Activated naive CD4-positive, alpha-beta T cell treated with anti-CD3 and anti-CD28 coated beads, Interleukin-2, amount 50 U/mL, for 24 hours (primary cell): ENCODE results near the gene MMD2.
"Not testable (repeated sequence)": the region's sequence is repeated elsewhere in the genome, so short reads cannot be mapped to it uniquely, and the experiment has no call there.

Experiments used
- H3K27ac Mint-ChIP-seq: one replicate; pipeline ENCODE4 v1.8.0; 2021; ENCODE audit warnings: mild to moderate bottlenecking, mixed read lengths
- H3K27me3 Mint-ChIP-seq: one replicate; pipeline ENCODE4 v1.8.0; 2021; ENCODE audit warnings: mixed read lengths
- H3K36me3 Mint-ChIP-seq: one replicate; pipeline ENCODE4 v1.8.0; 2021; ENCODE audit warnings: mixed read lengths
- H3K4me1 Mint-ChIP-seq: one replicate; pipeline ENCODE4 v1.8.0; 2021; ENCODE audit warnings: mixed read lengths
- H3K4me3 Mint-ChIP-seq: one replicate; pipeline ENCODE4 v1.8.0; 2021; ENCODE audit warnings: mild to moderate bottlenecking, mixed read lengths
- H3K9me3 Mint-ChIP-seq: one replicate; pipeline ENCODE4 v1.8.0; 2021; ENCODE audit warnings: mixed read lengths

MMD2 gene

DNA sequence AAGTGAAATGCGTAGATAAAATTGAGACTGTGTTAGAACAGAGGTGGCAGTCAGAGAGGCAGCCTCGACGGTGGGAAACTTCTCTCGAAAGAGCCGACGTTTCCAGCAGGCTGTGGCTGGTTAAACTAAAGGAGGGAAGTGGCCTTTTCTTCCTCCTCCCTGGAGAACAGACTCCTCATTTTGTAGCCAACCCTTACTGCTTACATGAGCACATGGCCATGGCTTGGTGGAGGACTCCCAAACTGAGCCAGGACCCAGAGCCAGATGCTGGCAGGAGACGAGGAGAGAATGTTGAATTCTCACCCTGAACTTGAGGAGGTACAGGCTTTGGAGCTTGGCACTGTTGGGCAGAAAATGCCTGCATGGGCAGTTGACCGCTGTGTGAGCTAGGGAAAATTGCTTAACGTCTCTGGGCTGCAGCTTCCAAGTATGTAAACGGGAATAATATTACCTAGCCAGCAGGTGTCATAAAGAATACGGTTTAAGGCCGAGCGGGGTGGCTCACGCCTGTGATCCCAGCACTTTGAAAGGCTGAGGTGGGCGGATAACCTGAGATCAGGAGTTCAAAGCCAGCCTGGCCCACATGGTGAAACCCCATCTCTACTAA is 24.5 kb downstream of the MMD2 start:
- Mint-ChIP-seq H3K27ac (no peak overlapping the region), H3K9me3 (no peaks in the 10 kb centered on the region), H3K27me3 (peaks cover 1% of the 10 kb centered on the region)

DNA sequence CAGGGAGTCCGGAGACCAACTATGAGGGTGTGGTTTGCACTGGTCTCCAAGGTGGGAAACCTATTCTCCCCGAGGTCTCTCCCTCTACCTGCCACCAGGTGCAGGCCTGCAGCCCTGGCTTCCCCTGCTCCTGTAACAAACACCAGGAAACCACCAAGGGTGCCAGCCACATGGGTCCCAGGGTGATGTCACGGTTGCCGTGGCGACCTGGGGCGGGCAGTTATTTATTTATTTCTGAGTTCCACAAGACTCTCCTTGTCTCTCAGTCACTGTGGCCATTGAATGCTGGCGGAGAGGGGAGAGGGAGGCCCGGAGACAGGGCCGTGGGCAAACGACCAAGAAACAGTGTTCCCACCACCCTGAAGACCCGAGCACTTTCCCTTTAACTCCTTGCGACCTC is 27.0 kb downstream of the MMD2 start:
- H3K27ac Mint-ChIP-seq: no peak overlapping the region
- no peak overlapping the region for H3K4me3 Mint-ChIP-seq
- no peaks in the 10 kb centered on the region for H3K4me1 Mint-ChIP-seq
- H3K27me3 Mint-ChIP-seq: no peaks in the 10 kb centered on the region
- H3K36me3 Mint-ChIP-seq: no peaks in the 10 kb centered on the region
- no peaks in the 10 kb centered on the region for H3K9me3 Mint-ChIP-seq

More for the DNA sequence above, 24.5 kb downstream of the MMD2 start:
- no peak overlapping the region for H3K4me3 Mint-ChIP-seq
- H3K36me3 Mint-ChIP-seq: no peaks in the 10 kb centered on the region
- H3K4me1 Mint-ChIP-seq: no peaks in the 10 kb centered on the region

DNA sequence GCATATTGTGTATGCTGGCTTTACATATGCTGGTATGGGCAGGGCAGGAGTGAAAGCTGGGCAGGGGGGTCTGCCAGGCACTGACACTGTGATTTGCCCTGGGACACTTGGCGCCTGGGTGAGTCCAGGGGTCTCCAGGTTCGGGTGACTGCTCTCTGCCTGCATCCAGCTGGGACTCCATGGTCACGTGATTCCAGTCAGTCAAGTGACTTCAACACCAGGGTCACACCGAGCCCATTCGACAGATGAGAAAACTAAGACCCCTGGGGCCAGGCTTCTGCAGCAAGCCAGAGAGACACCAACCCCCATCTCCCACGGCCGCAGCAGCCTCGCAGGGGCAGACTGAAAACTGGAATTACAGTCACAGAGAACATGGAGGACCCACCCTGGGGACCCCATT is 30.0 kb downstream of the MMD2 start:
- Mint-ChIP-seq H3K27me3 (no peaks in the 10 kb centered on the region), H3K4me1 (no peaks in the 10 kb centered on the region), H3K9me3 (no peaks in the 10 kb centered on the region), H3K36me3 (no peaks in the 10 kb centered on the region), H3K27ac (no peak overlapping the region), H3K4me3 (no peak overlapping the region)

DNA sequence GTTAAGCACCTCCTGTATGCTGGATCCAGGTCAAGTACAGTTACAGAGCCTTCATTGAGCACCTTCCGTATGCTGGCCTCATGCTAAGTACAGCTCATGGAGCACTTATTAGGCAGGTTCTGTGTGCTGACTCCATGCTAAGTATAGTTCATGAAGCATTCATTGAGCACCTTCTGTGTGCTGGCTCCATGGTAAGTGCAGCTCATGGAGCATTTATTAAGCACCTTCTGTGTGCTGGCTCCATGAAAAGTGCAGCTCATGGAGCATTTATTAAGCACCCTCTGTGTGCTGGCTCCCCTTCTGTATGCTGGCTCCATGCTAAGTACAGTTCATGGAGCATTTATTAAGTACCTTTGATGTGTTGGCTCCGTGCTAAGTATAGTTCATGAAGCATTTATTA is 30.5 kb downstream of the MMD2 start:
- no peaks in the 10 kb centered on the region for H3K27me3 Mint-ChIP-seq
- no peaks in the 10 kb centered on the region for H3K36me3 Mint-ChIP-seq
- H3K27ac Mint-ChIP-seq: no peak overlapping the region
- no peaks in the 10 kb centered on the region for H3K4me1 Mint-ChIP-seq
- H3K4me3 Mint-ChIP-seq: no peak overlapping the region
- no peaks in the 10 kb centered on the region for H3K9me3 Mint-ChIP-seq

DNA sequence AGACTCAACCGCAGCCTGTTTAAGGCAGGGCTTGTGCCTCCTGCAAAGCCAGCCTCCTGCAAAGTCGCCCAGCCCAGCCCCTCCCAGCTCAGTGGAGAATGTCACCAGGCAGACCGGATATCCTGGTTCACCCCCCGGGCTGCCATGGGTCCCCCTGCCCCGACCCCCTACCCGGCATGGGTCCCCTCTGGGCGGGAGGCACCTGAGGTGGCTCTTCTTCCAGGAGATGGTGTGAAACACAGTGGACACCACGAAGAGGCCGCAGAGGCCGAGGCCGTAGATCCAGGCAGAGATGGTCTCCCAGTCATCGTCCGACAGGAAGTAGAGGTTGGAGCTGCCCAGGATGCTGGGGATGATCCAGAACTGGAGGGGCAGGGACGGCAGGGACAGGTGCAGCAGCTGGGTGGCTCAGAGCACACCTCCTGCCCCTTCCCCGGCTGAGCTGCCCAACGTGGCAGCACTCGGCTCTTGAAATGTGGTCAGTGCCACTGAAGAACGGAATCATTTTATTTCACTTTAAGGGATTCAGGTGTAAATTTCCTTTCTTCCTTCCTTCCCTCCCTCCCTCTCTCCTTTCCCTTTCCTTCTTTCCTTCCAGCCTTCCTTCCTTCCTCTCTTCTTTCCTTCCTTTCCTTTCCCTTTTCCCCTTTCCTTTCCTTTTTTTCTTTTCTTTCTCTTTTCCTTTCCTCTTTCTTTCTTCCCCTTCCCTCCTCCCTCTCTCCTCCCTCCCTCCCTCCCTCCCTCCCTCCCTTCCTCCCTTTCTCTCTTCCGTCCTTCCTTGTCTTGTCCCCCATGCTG is 38.8 kb downstream of the MMD2 start:
- no peaks in the 10 kb centered on the region for H3K36me3 Mint-ChIP-seq
- H3K27ac Mint-ChIP-seq: no peak overlapping the region
- no peaks in the 10 kb centered on the region for H3K27me3 Mint-ChIP-seq
- no peaks in the 10 kb centered on the region for H3K9me3 Mint-ChIP-seq
- no peak overlapping the region for H3K4me3 Mint-ChIP-seq
- no peaks in the 10 kb centered on the region for H3K4me1 Mint-ChIP-seq

DNA sequence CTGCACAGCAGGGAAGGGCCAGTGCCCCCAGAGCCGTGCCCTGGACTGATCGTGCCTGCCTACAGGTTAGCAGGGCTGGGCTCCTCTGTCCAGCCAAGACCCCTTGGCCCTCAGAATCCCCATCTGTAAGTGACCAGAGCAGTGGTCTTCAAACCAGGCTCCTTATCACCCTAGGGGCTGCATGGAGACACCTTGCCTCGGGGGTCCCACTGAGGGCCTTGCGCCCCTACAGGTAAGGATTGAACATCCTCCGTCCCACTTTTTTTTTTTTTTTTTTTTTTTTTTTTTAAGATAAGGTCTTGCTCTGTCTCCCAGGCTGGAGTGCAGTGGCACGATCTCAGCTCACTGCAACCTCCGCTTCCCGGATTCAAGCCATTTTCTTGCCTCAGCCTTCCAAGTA is 42.9 kb downstream of the MMD2 start:
- no peaks in the 10 kb centered on the region for H3K36me3 Mint-ChIP-seq
- H3K27ac Mint-ChIP-seq: no peak overlapping the region
- H3K4me3 Mint-ChIP-seq: no peak overlapping the region
- no peaks in the 10 kb centered on the region for H3K27me3 Mint-ChIP-seq
- H3K9me3 Mint-ChIP-seq: no peaks in the 10 kb centered on the region
- H3K4me1 Mint-ChIP-seq: no peaks in the 10 kb centered on the region

DNA sequence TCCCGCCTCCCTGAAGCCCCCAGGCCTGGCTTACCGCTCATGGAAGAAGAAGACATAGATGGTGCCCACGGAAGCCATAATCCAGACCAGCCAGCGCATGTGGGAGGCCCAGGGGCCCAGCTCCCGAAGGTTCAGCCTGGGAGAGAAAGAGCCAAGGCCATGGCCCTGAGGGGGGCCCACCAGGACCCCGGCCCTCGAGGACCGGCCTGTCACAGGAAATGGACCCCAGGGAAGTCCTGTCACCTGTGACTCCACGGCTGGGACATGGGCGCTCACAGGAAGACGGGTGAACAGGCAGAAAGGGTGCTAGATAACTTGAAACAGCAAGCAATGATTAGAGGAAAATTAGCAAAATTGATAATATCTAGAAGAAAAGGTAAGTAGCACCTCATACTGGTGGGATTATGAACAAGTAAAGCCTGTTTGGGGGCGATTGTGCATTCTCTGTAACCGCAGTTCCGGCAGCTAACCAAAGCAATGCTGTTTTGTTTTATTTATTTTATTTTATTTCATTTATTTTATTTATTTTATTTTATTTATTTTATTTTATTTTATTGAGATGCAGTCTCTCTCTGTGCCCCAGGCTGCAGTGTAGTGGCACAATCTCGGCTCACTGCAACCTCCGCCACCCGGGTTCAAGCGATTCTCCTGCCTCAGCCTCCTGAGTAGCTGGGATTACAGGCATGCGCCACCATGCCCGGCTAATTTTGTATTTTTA is 47.7 kb downstream of the MMD2 start:
- Mint-ChIP-seq H3K27me3 (peaks cover 1% of the 10 kb centered on the region), H3K36me3 (no peaks in the 10 kb centered on the region), H3K9me3 (no peaks in the 10 kb centered on the region), H3K4me3 (no peak overlapping the region), H3K27ac (no peak overlapping the region), H3K4me1 (no peaks in the 10 kb centered on the region)

DNA sequence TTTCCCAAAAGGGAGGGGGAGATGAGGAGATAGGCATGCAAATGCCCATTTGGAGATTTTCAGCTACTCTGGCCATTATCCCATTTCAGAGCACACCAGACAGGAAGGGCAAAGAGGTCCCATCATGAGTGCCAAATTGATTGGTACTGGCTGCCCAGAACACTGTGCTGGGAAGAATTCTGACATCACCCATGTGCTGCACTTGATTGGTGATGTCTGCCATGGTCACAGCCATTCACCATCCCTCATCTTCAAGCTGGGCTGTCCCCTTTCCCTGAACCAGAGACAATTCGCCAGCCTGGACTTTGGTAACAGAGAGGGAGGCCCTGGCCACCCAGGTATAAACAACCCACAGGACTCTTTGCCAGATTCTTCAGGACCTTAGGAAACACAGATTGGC is 52.3 kb downstream of the MMD2 start:
- H3K27me3 Mint-ChIP-seq: peaks cover 4% of the 10 kb centered on the region
- no peak overlapping the region for H3K27ac Mint-ChIP-seq
- H3K4me3 Mint-ChIP-seq: no peak overlapping the region
- H3K9me3 Mint-ChIP-seq: no peaks in the 10 kb centered on the region
- H3K4me1 Mint-ChIP-seq: no peaks in the 10 kb centered on the region
- no peaks in the 10 kb centered on the region for H3K36me3 Mint-ChIP-seq

DNA sequence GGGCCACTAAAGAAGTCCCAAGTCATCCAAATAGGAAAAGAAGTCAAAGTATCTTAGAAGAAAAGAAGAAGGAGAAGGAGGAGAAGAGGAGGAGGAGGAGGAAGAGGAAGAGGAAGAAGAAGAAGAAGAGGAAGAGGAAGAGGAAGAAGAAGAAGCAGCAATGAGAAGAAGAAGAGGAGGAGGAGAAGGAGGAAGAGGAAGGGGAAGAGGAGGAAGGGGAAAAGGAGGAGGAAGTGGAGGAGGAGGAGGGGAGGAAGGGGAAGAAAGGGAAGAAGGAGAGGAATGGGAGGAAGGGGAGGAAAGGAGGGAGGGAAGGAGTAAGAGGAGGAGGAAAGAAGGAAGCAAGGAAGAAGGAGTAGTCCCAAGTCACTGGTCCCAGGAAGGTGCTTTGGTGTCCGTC is 53.8 kb downstream of the MMD2 start:
- Mint-ChIP-seq H3K9me3 (no peaks in the 10 kb centered on the region), H3K27me3 (peaks cover 4% of the 10 kb centered on the region), H3K4me3 (no peak overlapping the region), H3K27ac (no peak overlapping the region), H3K36me3 (no peaks in the 10 kb centered on the region), H3K4me1 (no peaks in the 10 kb centered on the region)

DNA sequence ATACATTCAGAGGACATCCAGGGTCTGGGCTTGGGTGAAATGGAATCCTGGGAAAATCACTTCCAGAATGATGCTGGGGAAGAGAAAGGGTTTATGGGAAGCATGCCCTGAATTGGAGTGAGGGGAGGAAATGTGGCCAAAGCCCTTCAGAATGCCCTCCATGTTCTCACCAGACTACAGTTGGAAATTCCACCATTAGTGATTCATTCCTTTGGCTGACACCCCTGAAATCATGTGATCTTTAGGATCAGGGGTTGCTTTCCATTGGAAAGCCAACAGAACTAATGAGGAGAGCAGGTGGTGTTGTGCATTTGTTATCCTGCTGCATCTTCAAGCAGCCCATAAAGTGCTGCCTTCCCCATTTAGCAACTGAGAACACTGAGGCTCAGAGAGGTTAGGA is 54.6 kb downstream of the MMD2 start:
- no peaks in the 10 kb centered on the region for H3K9me3 Mint-ChIP-seq
- H3K4me3 Mint-ChIP-seq: no peak overlapping the region
- no peak overlapping the region for H3K27ac Mint-ChIP-seq
- H3K36me3 Mint-ChIP-seq: no peaks in the 10 kb centered on the region
- H3K4me1 Mint-ChIP-seq: no peaks in the 10 kb centered on the region
- peaks cover 3% of the 10 kb centered on the region for H3K27me3 Mint-ChIP-seq

DNA sequence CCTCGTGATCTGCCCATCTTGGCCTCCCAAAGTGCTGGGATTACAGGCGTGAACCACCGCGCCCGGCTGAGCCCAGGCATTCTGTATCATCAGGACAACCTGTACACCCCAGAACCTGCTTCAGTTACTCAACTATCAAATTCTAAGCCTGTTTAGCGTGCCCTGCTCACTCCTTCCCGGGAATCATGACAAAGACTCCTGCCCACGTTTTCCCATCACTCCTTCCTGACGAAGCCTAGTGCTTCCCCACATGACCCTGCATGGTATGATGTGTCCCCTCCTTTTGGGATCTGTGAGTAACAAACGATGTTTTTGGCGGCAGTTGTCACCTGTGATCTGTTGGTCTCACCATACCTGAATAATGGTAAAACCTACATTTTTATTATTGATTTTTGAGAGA is 63.2 kb downstream of the MMD2 start:
- no peaks in the 10 kb centered on the region for H3K9me3 Mint-ChIP-seq
- H3K27ac Mint-ChIP-seq: no peak overlapping the region
- H3K4me3 Mint-ChIP-seq: no peak overlapping the region
- no peaks in the 10 kb centered on the region for H3K36me3 Mint-ChIP-seq
- H3K27me3 Mint-ChIP-seq: peaks cover 1% of the 10 kb centered on the region
- H3K4me1 Mint-ChIP-seq: no peaks in the 10 kb centered on the region

DNA sequence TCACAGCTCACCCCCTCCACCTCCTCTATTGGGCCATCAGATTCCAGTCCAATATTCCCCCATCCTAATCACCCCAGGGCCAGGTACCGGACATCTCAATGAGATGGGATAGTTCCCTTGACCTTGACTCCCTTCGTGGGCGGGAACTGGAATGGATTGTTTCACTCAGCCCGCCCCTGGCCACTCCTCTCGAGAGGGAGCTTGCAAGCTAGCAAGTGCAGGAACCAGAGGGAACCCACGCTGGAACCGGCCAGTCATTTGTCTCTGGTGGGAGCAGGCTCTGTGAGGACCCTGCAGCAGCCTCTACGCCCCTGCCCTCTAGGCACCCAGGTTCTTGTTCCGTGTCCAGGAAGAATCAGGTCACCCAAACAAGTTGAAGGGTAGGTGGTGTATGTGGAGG is 64.5 kb downstream of the MMD2 start:
- H3K27me3 Mint-ChIP-seq: peaks cover 2% of the 10 kb centered on the region
- H3K4me3 Mint-ChIP-seq: no peak overlapping the region
- no peaks in the 10 kb centered on the region for H3K4me1 Mint-ChIP-seq
- no peak overlapping the region for H3K27ac Mint-ChIP-seq
- H3K9me3 Mint-ChIP-seq: no peaks in the 10 kb centered on the region
- H3K36me3 Mint-ChIP-seq: no peaks in the 10 kb centered on the region

DNA sequence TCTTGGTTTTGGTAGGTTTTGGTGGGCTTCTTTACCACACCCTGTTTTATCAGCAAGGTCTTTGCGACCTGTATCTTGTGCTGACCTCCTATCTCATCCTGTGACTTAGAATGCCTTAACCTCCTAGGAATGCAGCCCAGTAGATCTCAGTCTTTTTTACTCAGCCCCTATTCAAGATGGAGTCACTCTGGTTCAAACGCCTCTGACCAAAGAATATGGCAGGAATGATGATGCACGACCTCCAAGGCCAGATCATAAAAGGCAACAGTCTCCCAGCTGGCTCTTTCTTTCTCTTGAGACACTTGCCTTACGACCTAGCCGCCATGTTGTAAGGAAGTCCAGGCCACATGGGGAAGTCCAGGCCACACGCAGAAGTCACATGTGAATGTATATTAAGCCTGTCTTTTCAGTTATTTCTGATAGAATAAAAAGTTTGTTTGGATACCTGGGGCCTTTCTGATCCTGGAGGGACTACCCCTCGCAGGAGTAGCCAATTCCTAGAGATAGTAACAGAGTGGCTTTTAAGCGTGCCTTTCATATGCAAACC is 65.0 kb downstream of the MMD2 start:
- no peaks in the 10 kb centered on the region for H3K36me3 Mint-ChIP-seq
- no peaks in the 10 kb centered on the region for H3K9me3 Mint-ChIP-seq
- peaks cover 2% of the 10 kb centered on the region for H3K27me3 Mint-ChIP-seq
- H3K27ac Mint-ChIP-seq: no peak overlapping the region
- no peak overlapping the region for H3K4me3 Mint-ChIP-seq
- H3K4me1 Mint-ChIP-seq: no peaks in the 10 kb centered on the region

DNA sequence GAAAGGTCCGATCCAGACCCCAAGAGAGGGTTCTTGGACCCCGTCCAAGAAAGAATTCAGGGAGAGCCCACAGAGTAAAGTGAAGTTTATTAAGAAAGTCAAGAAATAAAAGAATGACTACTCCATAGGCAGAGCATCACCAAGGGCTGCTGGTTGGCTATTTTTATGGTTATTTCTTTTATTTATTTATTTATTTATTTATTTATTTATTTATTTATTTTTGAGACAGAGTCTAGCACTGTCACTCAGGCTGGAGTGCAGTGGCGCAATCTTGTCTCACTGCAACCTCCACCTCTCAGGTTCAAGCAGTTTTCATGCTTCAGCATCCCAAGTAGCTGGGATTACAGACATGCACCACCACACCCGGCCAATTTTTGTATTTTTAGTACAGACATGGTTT is 65.8 kb downstream of the MMD2 start:
- not testable (repeated sequence) for H3K27me3 Mint-ChIP-seq, H3K36me3 Mint-ChIP-seq, H3K4me3 Mint-ChIP-seq, H3K27ac Mint-ChIP-seq, H3K9me3 Mint-ChIP-seq, H3K4me1 Mint-ChIP-seq

DNA sequence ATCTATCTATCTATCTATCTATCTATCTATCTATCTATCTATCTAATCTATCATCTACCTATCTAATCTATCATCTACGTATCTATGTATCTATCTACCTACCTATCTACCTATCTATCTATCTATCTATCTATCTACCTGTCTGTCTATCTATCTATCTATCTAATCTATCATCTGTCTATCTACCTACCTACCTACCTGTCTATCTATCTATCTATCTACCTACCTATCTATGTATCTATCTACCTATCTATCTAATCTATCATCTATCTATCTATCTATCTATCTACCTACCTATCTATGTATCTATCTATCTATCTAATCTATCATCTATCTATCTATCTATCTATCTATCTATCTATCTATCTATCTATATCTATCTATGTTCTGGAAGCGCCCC is 67.5 kb downstream of the MMD2 start:
- H3K4me1 Mint-ChIP-seq, H3K27me3 Mint-ChIP-seq, H3K27ac Mint-ChIP-seq, H3K9me3 Mint-ChIP-seq, H3K36me3 Mint-ChIP-seq, H3K4me3 Mint-ChIP-seq: not testable (repeated sequence)

DNA sequence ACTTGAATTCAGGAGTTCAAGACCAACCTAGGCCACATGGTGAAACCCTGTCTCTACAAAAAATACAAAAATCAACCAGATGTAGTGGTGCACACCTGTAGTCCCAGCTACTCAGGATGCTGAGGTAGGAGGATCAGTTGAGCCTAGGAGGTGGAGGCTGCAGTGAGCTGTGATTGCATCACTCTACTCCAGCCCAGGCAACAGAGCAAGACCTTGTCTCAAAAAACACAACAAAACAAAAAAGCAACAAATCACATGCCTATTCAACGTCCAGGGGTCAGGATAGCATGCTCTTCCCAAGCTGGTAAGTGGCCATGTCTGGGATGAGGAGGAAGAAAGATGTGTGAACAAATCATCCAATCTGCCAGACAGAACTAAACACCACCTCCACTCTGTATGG is 69.3 kb downstream of the MMD2 start:
- peaks cover 6% of the 10 kb centered on the region for H3K27me3 Mint-ChIP-seq
- no peaks in the 10 kb centered on the region for H3K9me3 Mint-ChIP-seq

More for the DNA sequence above, 69.3 kb downstream of the MMD2 start:
- Mint-ChIP-seq H3K4me1 (no peaks in the 10 kb centered on the region), H3K36me3 (no peaks in the 10 kb centered on the region), H3K4me3 (no peak overlapping the region), H3K27ac (no peak overlapping the region)
